Esophagus muscularis mucosa (tissue), 4 donors: ENCODE measurements around the gene SPIRE1.

Experiments used
- CTCF ChIP-seq, 3 experiments: fragments of 200-600 bp in 2 of 3; fragments of 450-650 bp in 1 of 3; sonication (generic) in 2 of 3; IDR thresholded peaks; one replicate each; pipeline ENCODE4 v1.5.1; 2017 to 2019; ENCODE audit warnings: antibody characterized with exemption in 3 of 3, mild to moderate bottlenecking in 2 of 3, moderate library complexity in 1 of 3
- EP300 ChIP-seq: sonication (generic); formaldehyde crosslinking; IDR thresholded peaks from one replicate; pipeline ENCODE4 v1.6.1; 2017; ENCODE audit warnings: antibody characterized with exemption
- POLR2A ChIP-seq: fragments of 450-650 bp; IDR thresholded peaks from one replicate; pipeline ENCODE4 v1.6.1; 2017; ENCODE audit warnings: antibody characterized with exemption, moderate library complexity, mild to moderate bottlenecking, low read depth
- POLR2AphosphoS5 ChIP-seq, 2 donors: sonication (generic); formaldehyde crosslinking; IDR thresholded peaks; one replicate each; pipeline ENCODE4 v1.6.1; 2017; ENCODE audit warnings: antibody characterized with exemption in 2 of 2

GRCh38 chr18:12423820-12424219, 234.1 kb downstream of the SPIRE1 start:
- TF ChIP-seq CTCF (IDR thresholded peaks at IDR 0.05) (no peak), POLR2A (no peak), POLR2AphosphoS5 (IDR thresholded peaks at IDR 0.05) (no peak), EP300 (no peak)
